ENCODE measurements around the gene KLHL34.

Gene KLHL34

GRCh38 chrX:21645886-21646285 lies 12.2 kb downstream of the KLHL34 start:
- no peaks in the 10 kb centered on the region for H3K36me3 Mint-ChIP-seq (ENCODE audit: low read depth)
- no peak overlapping the region for H3K4me3 Mint-ChIP-seq
- H3K9me3 Mint-ChIP-seq, result no peaks in the 10 kb centered on the region
- TF ChIP-seq, protein P1, sequence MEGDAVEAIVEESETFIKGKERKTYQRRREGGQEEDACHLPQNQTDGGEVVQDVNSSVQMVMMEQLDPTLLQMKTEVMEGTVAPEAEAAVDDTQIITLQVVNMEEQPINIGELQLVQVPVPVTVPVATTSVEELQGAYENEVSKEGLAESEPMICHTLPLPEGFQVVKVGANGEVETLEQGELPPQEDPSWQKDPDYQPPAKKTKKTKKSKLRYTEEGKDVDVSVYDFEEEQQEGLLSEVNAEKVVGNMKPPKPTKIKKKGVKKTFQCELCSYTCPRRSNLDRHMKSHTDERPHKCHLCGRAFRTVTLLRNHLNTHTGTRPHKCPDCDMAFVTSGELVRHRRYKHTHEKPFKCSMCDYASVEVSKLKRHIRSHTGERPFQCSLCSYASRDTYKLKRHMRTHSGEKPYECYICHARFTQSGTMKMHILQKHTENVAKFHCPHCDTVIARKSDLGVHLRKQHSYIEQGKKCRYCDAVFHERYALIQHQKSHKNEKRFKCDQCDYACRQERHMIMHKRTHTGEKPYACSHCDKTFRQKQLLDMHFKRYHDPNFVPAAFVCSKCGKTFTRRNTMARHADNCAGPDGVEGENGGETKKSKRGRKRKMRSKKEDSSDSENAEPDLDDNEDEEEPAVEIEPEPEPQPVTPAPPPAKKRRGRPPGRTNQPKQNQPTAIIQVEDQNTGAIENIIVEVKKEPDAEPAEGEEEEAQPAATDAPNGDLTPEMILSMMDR (IDR thresholded peaks at IDR 0.05; ENCODE audit: unreplicated experiment in 3 of 3), result no peak
- no peaks in the 10 kb centered on the region for H3K27me3 Mint-ChIP-seq (ENCODE audit: low read depth)
- no peaks in the 10 kb centered on the region for H3K4me1 Mint-ChIP-seq
- no peak overlapping the region for H3K27ac Mint-ChIP-seq

GRCh38 chrX:21645431-21645830 lies 12.7 kb downstream of the KLHL34 start:
- no peaks in the 10 kb centered on the region for H3K36me3 Mint-ChIP-seq (ENCODE audit: low read depth)
- H3K9me3 Mint-ChIP-seq, result no peaks in the 10 kb centered on the region
- TF ChIP-seq, protein P1 (IDR thresholded peaks at IDR 0.05; ENCODE audit: unreplicated experiment in 3 of 3), result no peak
- no peak overlapping the region for H3K27ac Mint-ChIP-seq
- no peak overlapping the region for H3K4me3 Mint-ChIP-seq
- H3K4me1 Mint-ChIP-seq, result no peaks in the 10 kb centered on the region
- H3K27me3 Mint-ChIP-seq (ENCODE audit: low read depth), result no peaks in the 10 kb centered on the region

DNA sequence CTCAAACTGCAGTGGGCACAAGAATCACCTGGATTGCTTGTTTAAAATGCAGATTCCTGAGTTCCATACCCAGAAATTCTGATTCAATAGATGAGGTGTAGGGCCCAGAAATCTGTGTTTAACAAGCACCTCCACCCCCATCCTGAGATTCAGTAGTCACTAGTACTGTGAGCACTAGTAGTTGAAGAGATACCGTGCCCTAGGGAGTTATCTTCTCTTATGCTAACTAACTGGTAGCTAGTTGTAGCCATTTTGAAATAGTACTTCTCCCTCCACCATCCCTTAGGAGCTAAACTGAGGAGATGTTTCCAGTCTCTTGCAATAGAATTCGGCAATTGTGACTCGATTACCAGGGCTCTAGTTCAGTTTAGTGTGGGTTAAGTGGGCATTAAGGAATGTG lies 18.4 kb downstream of the KLHL34 start:
- no peaks in the 10 kb centered on the region for H3K9me3 Mint-ChIP-seq
- no peak overlapping the region for H3K27ac Mint-ChIP-seq
- no peaks in the 10 kb centered on the region for H3K27me3 Mint-ChIP-seq (ENCODE audit: low read depth)
- TF ChIP-seq, protein P1 (IDR thresholded peaks at IDR 0.05; ENCODE audit: unreplicated experiment in 3 of 3), result no peak
- H3K4me1 Mint-ChIP-seq, result no peaks in the 10 kb centered on the region
- no peaks in the 10 kb centered on the region for H3K36me3 Mint-ChIP-seq (ENCODE audit: low read depth)
- H3K4me3 Mint-ChIP-seq, result no peak overlapping the region

GRCh38 chrX:21638311-21638710 lies 19.8 kb downstream of the KLHL34 start:
- H3K27me3 Mint-ChIP-seq (ENCODE audit: low read depth), result no peaks in the 10 kb centered on the region
- H3K4me1 Mint-ChIP-seq, result no peaks in the 10 kb centered on the region
- no peaks in the 10 kb centered on the region for H3K36me3 Mint-ChIP-seq (ENCODE audit: low read depth)
- TF ChIP-seq, protein P1 (IDR thresholded peaks at IDR 0.05; ENCODE audit: unreplicated experiment in 3 of 3), result no peak
- no peak overlapping the region for H3K27ac Mint-ChIP-seq
- H3K9me3 Mint-ChIP-seq, result no peaks in the 10 kb centered on the region
- no peak overlapping the region for H3K4me3 Mint-ChIP-seq

DNA sequence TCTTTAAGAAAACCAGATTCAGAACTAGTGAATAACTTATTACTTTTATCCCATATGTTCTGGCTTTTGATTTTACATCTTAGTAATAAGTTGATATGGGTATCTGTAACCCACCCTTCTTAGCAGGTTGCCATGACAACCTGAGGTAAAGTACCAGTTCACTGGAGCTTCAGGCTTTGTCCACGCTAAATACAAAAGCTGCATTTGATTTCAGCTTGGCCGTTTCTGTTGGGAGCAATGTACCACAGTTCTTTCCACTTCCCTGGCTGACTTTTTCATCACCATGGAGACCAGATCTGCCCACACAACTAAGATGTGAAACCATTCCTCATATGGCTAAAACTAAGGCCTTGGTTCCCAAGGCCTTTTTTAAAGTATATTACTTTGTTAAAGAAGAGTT lies 26.1 kb downstream of the KLHL34 start:
- Mint-ChIP-seq H3K4me1 (no peaks in the 10 kb centered on the region), H3K27me3 (ENCODE audit: low read depth) (no peaks in the 10 kb centered on the region), H3K36me3 (ENCODE audit: low read depth) (peaks cover 7% of the 10 kb centered on the region), H3K9me3 (peaks cover 9% of the 10 kb centered on the region), H3K4me3 (no peak overlapping the region), H3K27ac (no peak overlapping the region)
- TF ChIP-seq, protein P1 (IDR thresholded peaks at IDR 0.05; ENCODE audit: unreplicated experiment in 3 of 3), result no peak

- peaks cover 8% of the 10 kb centered on the region for H3K9me3 Mint-ChIP-seq
- no peak overlapping the region for H3K4me3 Mint-ChIP-seq
- H3K36me3 Mint-ChIP-seq (ENCODE audit: low read depth), result peaks cover 8% of the 10 kb centered on the region
- H3K27ac Mint-ChIP-seq, result no peak overlapping the region
- no peaks in the 10 kb centered on the region for H3K4me1 Mint-ChIP-seq
- no peaks in the 10 kb centered on the region for H3K27me3 Mint-ChIP-seq (ENCODE audit: low read depth)
- TF ChIP-seq, protein P1 (IDR thresholded peaks at IDR 0.05; ENCODE audit: unreplicated experiment in 3 of 3), result no peak
Observed at GRCh38 chrX:21623778-21624501, 34.2 kb downstream of the KLHL34 start.
